HG03457 (cell line): ENCODE data around the gene ZYX.
"Not testable (repeated sequence)": the region's sequence is repeated elsewhere in the genome, so short reads cannot be mapped to it uniquely, and the experiment has no call there.

ENCODE experiments used
- ATAC-seq: cut with Tn5 transposase; IDR thresholded peaks from one replicate; pipeline ENCODE4 v1.9.1; 2021; ENCODE audit warnings: moderate number of reproducible peaks; ENCODE audit not compliant: unreplicated experiment

ZYX gene

GRCh38 chr7:143396625-143397556 lies 15.7 kb downstream of the ZYX start:
- no peak for ATAC-seq

DNA sequence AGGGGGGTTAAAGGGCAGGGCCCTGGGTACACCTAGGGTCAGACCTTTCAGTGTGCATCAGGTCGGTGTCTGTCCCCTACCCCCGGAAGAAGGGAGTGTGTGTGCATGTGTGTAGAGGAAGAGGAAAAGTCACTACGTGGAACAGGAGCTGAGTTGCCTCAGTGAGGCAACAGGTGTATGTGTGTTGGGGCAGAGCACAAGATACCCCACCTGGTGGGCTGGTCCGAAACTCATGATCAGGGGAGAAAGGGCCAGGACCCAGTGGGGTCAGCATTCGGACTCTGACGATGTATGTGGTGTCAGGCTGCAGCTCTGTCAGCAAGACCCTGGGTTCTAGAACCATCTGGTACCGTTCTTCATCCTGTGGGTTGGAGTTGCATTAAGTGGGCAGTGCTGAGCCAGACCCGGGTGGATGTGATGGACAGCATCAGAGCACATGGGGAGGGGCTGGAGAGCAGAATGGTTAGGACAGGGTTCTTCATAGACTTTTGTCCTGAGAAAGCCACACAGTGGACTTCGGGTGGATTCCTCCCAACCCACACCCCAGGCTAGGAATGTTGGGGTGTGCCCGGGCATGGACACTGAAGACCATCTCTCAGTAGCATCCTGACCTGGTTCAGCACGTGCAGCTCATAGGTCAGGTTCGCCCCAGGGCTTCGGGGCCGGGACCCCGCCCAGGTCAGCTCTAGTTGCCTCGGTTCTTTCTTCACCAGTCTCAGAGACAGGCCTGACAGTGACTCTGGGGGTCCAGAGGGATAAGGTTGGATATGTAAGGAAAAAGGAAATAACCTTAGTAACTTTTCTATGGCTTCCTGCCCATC lies 16.8 kb downstream of the ZYX start:
- ATAC-seq, result no peak

- ATAC-seq, result no peak
Measured at GRCh38 chr7:143398616-143399015, 17.5 kb downstream of the ZYX start.

DNA sequence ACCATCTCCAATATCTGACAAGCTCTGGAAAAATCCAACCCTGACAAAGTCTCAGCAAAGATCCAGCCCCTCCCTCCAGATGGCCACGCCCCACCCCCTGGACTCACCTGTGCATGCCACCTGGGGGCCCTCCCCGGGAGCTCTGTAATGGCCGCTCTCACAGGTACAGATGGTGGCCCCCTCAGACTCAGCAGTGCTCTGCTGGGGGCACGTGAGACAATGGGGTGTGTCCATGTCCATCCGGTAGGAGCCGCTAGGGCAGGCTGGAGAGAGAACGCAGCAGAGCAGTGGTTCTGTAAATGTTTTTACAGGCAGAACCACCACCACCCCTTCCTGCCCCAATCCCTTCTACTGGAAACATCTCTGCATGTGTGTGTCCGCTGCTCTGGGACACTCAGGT lies 18.0 kb downstream of the ZYX start:
- ATAC-seq, result no peak

DNA sequence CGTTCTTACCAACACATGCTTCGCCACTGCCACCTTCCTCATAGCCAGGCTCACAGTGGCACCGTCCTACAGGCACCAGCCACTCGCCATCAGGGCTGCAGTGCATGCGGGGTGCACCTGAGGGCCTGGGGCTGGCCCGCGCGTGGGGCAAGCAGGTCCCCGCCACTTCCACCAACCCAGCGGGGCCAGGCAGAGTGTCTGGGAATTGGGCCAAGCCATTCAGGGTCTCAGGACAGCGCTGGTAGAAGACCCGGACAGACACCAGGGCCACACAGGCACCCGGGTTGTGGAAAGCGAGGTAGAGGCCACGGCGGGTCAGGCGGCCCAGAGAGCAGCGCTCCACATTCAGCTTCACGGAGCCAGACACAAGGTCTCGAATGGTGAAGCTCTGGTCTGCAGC lies 18.5 kb downstream of the ZYX start:
- ATAC-seq, result no peak

- no peak for ATAC-seq
Measured at GRCh38 chr7:143401265-143401664, 20.1 kb downstream of the ZYX start.

DNA sequence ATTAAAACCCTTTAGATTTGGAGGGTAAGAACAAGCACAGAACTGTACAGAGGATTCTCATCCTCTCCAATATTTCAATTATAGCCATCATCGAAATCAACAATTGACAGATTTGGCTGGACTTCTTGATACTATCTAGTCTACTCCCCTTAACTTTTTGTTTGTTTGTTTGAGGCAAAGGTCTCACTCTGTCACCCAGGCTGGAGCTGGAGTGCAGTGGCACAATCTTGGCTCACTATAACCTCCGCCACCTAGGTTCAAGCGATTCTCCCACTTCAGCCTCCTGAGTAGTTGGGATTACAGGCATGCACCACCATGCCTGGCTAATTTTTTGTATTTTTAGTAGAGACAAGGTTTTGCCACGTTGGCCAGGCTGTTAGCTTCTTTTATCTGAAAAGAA lies 21.1 kb downstream of the ZYX start:
- not testable (repeated sequence) for ATAC-seq

GRCh38 chr7:143405173-143406001 lies 24.2 kb downstream of the ZYX start:
- ATAC-seq, result no peak

DNA sequence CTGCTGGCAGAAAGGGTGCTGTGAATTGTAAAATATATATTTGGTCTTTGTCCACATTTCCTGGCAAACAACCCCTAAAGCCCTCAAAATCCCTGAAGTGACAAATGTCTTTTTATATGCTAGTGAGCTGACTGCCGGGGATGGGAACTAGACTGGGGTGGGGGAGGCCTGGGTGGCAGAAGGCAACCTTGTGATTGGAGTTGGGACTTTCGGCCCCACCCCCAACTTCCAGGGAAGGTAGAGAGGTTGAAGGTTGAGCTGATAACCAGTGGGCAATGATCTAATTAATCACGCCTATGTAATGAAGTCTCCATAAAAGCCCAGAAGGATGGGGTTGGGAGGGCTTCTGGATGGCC lies 24.8 kb downstream of the ZYX start:
- ATAC-seq, result no peak

DNA sequence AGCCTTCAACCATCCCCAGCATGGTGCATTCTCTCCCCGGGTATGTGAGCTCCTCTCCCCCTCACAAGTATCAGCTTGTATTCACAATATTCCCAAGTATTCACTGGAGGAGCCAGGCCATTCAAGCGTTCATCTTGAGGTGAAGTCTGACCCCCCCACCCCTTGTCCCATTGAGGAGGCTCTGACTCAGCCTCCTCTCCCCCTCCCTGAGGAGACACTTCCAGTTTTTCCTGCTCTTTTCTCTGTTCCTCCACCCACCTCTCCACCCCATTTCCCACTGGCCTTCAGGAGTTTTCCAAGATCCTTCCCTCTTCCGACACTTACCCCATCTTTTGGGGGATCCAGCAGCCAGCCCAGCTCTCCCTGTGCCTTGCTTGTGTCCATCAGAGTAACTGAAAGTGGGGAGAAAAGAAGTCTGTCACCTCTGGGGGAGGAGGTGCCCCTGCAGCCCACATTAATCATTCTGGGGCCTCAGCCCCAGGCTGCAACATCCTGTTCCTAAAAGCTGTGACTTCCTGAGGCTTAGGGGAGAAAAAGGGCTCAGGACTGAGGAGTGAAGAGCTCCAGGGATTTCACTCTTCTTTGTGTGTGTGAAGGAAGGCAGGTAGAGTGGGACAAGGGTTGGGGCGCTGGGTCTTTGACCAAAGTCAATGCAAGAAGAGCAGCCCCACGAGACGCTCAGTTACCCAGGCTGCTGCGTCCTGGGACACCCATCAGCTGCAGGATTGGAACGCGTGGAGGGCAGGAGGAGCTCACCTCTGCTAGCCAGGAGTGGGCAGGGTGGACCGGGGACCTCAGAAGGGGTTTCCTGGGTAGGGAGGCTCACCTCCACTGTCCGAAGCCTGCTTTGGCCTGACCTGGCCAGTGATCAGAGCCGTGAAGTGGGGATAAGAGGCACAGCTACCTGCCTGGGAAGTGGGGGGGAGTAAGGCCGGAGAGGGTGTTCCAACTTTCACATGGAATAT lies 26.4 kb downstream of the ZYX start:
- ATAC-seq, result no peak

DNA sequence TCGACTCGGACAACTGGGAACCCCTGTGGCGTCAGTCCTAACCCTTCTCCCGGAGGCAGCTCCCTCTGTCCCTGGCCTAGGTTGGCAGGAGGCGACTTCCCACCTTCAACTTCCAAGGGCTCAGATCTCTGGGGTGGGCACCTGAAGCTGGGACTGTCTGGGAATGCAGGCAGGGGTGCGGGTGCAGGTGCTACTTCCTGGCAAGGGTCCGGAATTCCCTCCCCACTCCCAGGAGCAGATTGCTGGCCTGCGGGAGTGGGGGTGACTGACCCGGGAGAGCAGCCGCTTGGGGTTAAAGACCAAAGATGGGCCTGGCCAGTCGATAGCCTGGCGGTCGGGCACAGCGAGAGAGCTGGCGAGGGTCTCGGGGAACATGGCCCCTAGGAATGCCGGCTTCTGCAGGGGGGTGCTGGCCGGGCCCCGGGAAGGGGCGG lies 27.1 kb downstream of the ZYX start:
- ATAC-seq, result no peak

DNA sequence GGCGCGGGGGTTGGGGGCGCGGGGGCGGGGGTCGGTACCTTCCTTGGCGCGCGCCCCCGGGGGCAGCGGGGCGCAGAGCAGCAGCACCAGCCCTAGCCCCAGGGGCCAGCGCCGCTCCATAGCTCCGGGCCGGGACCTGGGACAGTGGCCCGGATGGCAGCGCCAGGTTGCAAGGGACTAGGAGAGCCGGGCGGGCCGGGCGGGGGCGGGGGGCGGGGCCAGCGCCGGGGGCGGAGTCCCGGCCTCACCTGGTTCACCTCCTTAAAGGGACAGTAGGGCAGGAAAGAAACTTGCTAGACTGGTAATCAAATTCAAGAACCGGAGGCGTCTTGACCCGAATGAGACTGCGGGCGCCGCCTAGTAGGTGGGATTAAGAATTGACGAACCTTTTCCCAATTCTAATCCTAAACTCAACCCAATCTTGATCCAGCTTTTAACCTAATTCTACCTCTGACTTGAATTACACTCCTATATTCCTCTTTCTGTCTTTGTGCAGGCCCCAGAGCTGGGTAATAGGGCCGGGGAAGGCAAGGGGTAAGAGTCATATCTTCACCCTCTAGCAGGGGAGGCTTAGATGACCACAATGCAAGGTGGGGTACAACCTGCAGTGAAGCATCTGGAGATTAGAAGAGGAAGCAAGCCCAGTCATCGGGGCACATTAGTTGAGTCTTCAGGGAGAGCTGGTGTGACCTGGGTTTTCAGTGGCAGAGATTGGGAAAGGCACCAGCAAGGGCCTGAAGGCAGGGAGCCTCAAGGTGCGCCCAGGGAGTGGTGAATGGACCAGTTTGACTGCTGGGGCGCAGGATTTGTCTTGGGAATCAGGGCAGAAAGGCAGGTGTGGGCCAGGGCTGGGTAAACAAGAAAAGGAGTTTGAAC lies 27.8 kb downstream of the ZYX start, which contains the start of gene EPHA1:
TSS of gene EPHA1 (minus strand) at position 171 of the 876 bp plus-strand sequence. CDS start at position 120, 51 bp downstream.
- ATAC-seq, result no peak

GRCh38 chr7:143410521-143411004 lies 29.4 kb downstream of the ZYX start:
- no peak for ATAC-seq

DNA sequence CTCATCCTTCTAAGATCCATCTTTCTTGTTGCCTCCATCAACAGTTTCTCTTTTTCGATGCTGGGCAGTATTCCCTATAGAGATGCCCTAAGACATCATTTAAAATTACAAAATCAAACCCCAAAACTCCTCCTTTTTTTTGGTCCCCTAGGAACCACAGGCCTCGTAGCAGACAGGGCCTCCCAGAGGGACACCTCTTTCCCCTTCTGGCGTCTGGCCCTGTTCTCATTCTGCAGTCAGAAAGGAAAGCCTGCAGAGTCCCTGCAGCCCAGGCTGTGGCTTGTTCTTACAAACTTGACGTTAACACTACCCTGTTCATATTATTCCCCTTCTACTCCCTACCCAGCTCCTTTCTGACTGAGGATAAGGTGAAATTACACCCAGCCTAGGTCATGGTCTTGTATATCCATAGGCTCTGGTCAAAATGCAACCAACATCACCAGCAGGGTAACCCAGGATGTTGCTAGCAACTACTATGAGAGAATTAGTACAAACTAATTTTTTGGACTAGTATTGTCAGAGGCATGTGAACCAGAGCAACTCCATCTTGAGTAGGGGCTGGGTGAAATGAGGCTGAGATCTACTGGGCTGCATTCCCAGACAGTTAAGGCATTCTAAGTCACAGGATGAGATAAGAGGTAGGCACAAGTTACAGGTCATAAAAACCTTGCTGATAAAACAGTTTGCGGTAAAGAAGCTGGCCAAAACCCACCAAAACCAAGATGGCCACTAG lies 31.0 kb downstream of the ZYX start:
- ATAC-seq, result no peak

- no peak for ATAC-seq
Measured at GRCh38 chr7:143413123-143413522, 32.0 kb downstream of the ZYX start.

DNA sequence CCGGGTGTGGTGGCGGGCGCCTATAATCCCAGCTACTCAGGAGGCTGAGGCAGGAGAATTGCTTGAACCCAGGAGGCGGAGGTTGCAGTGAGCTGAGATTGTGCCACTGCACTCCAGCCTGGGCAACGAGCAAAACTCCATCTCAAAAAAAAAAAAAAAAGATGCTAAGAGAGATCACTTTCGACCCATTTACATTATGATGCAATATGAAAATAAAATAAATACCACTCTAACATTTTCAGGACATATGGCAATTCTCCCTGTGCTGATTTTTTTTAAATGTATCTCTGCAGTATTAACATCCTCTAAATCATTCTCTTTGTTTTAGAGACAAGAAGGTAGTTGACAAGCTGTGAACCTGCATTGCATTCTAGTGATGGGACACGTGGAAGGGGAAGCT lies 34.1 kb downstream of the ZYX start:
- not testable (repeated sequence) for ATAC-seq

- ATAC-seq, result no peak
Measured at GRCh38 chr7:143415742-143416397, 34.7 kb downstream of the ZYX start.
